WTC11 (cell line): ENCODE measurements around the gene PTPRG. TPM values are rescaled to one million over a fixed set of nuclear protein-coding genes. Genes with fewer than 3 reads are reported as not detected.
A peak's percentile ranks its signal among the peaks of the same experiment; 100 is the strongest.

Experiments used
- ATAC-seq: fragments of 200-7000 bp; cut with Tn5 transposase; 2 replicates; pipeline ENCODE4 v1.10.0; 2021; ENCODE audit warnings: mild to moderate bottlenecking, moderate library complexity
- CTCF ChIA-PET: fragments of 300-600 bp; sonication (Branson Sonifier 250); formaldehyde crosslinking; loops from one replicate; lab custom pipeline; 2021; ENCODE audit warnings: antibody characterized with exemption; lab: Charles Lee
- POLR2A ChIA-PET: fragments of 350-600 bp; sonication (Branson Sonifier 250); formaldehyde crosslinking; loops from one replicate; lab custom pipeline; 2021; ENCODE audit warnings: antibody characterized with exemption; lab: Charles Lee
- DNase-seq: peaks from one replicate; pipeline ENCODE4 v3.0.0; 2021; ENCODE audit warnings: low spot score
- H3K27ac Mint-ChIP-seq: 2 replicates; pipeline ENCODE4 v1.8.0; 2021; ENCODE audit warnings: mixed read lengths
- H3K27me3 Mint-ChIP-seq: 2 replicates; pipeline ENCODE4 v1.8.0; 2021; ENCODE audit warnings: low read depth, mild to moderate bottlenecking, moderate library complexity, mixed read lengths
- H3K36me3 Mint-ChIP-seq: 2 replicates; pipeline ENCODE4 v1.8.0; 2021; ENCODE audit warnings: mixed read lengths
- H3K4me1 Mint-ChIP-seq: 2 replicates; pipeline ENCODE4 v1.8.0; 2022; ENCODE audit warnings: mixed read lengths
- H3K4me3 Mint-ChIP-seq: 2 replicates; pipeline ENCODE4 v1.8.0; 2021; ENCODE audit warnings: mild to moderate bottlenecking, moderate library complexity, mixed read lengths
- H3K9me3 Mint-ChIP-seq: 2 replicates; pipeline ENCODE4 v1.8.0; 2021; ENCODE audit warnings: mixed read lengths
- ARID4B ChIP-seq: sonication (generic); formaldehyde crosslinking; IDR thresholded peaks from 2 replicates; pipeline ENCODE4 v1.8.0; 2023; ENCODE audit warnings: missing genetic modification reagents, mild to moderate bottlenecking, borderline replicate concordance
- CDX4 ChIP-seq: fragments of 250-450 bp; sonication (Bioruptor Pico); IDR thresholded peaks from 2 replicates; pipeline ENCODE4 v1.9.0; 2021; ENCODE audit warnings: moderate library complexity, mild to moderate bottlenecking, inconsistent platforms, borderline replicate concordance
- CREB1 ChIP-seq: sonication (generic); formaldehyde crosslinking; IDR thresholded peaks from 2 replicates; pipeline ENCODE4 v1.8.0; 2023; ENCODE audit warnings: mild to moderate bottlenecking, missing genetic modification reagents
- CREM ChIP-seq: sonication (generic); formaldehyde crosslinking; IDR thresholded peaks from 2 replicates; pipeline ENCODE4 v1.8.1; 2022; ENCODE audit warnings: mild to moderate bottlenecking, missing genetic modification reagents, moderate library complexity
- E2F1 ChIP-seq: sonication (generic); formaldehyde crosslinking; IDR thresholded peaks from 2 replicates; pipeline ENCODE4 v1.8.0; 2022; ENCODE audit warnings: mild to moderate bottlenecking, missing genetic modification reagents
- ELF4 ChIP-seq: sonication (generic); formaldehyde crosslinking; IDR thresholded peaks from 2 replicates; pipeline ENCODE4 v1.8.1; 2022; ENCODE audit warnings: low read depth, mild to moderate bottlenecking, moderate library complexity, missing genetic modification reagents
- EMX1 ChIP-seq: fragments of 250-450 bp; sonication (Bioruptor Pico); IDR thresholded peaks from 2 replicates; pipeline ENCODE4 v1.8.0; 2021; ENCODE audit warnings: mild to moderate bottlenecking
- ERG ChIP-seq: fragments of 250-450 bp; sonication (Bioruptor Pico); IDR thresholded peaks from 2 replicates; pipeline ENCODE4 v1.8.0; 2021; ENCODE audit warnings: mild to moderate bottlenecking
- ESRRA ChIP-seq: sonication (generic); formaldehyde crosslinking; IDR thresholded peaks from 2 replicates; pipeline ENCODE4 v1.8.1; 2022; ENCODE audit warnings: mild to moderate bottlenecking, missing genetic modification reagents, borderline replicate concordance
- ETV6 ChIP-seq: sonication (generic); formaldehyde crosslinking; IDR thresholded peaks from 2 replicates; pipeline ENCODE4 v1.8.1; 2022; ENCODE audit warnings: mild to moderate bottlenecking, missing genetic modification reagents
- FOXJ3 ChIP-seq: sonication (generic); formaldehyde crosslinking; IDR thresholded peaks from 2 replicates; pipeline ENCODE4 v1.9.0; 2021; ENCODE audit warnings: missing genetic modification reagents, mild to moderate bottlenecking, borderline replicate concordance
- FOXK1 ChIP-seq: sonication (generic); formaldehyde crosslinking; IDR thresholded peaks from 2 replicates; pipeline ENCODE4 v1.8.0; 2022; ENCODE audit warnings: mild to moderate bottlenecking, moderate library complexity, missing genetic modification reagents
- JAZF1 ChIP-seq: fragments of 250-450 bp; sonication (Bioruptor Pico); IDR thresholded peaks from 2 replicates; pipeline ENCODE4 v1.9.0; 2021; ENCODE audit warnings: moderate library complexity, mild to moderate bottlenecking, inconsistent platforms
- NFATC4 ChIP-seq: fragments of 250-450 bp; sonication (Bioruptor Pico); IDR thresholded peaks from 2 replicates; pipeline ENCODE4 v1.9.0; 2021; ENCODE audit warnings: mild to moderate bottlenecking
- NR3C1 ChIP-seq: sonication (generic); formaldehyde crosslinking; conservative IDR thresholded peaks from 2 replicates; pipeline ENCODE4 v1.8.1; 2023; ENCODE audit warnings: low read depth, mild to moderate bottlenecking, missing genetic modification reagents
- OVOL2 ChIP-seq: fragments of 250-450 bp; sonication (Bioruptor Pico); IDR thresholded peaks from 2 replicates; pipeline ENCODE4 v1.9.0; 2021; ENCODE audit warnings: mild to moderate bottlenecking, borderline replicate concordance
- SMAD3 ChIP-seq: sonication (generic); formaldehyde crosslinking; IDR thresholded peaks from 2 replicates; pipeline ENCODE4 v1.8.0; 2022; ENCODE audit warnings: missing genetic modification reagents, mild to moderate bottlenecking, borderline replicate concordance
- SOX15 ChIP-seq: fragments of 250-450 bp; sonication (Bioruptor Pico); IDR thresholded peaks from 2 replicates; pipeline ENCODE4 v1.9.0; 2021; ENCODE audit warnings: mild to moderate bottlenecking
- TEAD4 ChIP-seq: sonication (generic); formaldehyde crosslinking; IDR thresholded peaks from 2 replicates; pipeline ENCODE4 v1.8.0; 2022; ENCODE audit warnings: mild to moderate bottlenecking, missing genetic modification reagents
- ZMAT4 ChIP-seq: fragments of 250-450 bp; sonication (Bioruptor Pico); IDR thresholded peaks from 2 replicates; pipeline ENCODE4 v1.9.0; 2021; ENCODE audit warnings: mild to moderate bottlenecking
- ZNF121 ChIP-seq: sonication (generic); formaldehyde crosslinking; IDR thresholded peaks from 2 replicates; pipeline ENCODE4 v1.8.0; 2023; ENCODE audit warnings: missing genetic modification reagents
- ZNF232 ChIP-seq: sonication (generic); formaldehyde crosslinking; IDR thresholded peaks from 2 replicates; pipeline ENCODE4 v1.8.0; 2022; ENCODE audit warnings: mild to moderate bottlenecking, missing genetic modification reagents
- total RNA-seq: library from RNA; stranded (reverse); gene quantifications from 3 replicates; pipeline ENCODE4 v1.2.3, GENCODE V29; 2021

The PTPRG gene
- total RNA-seq, 1 experiment from 2014 or later, result 106 TPM

GRCh38 chr3:62233065-62233464 is 671.7 kb downstream of the PTPRG start:
- H3K4me1 Mint-ChIP-seq, result peaks cover 25% of the 10 kb centered on the region
- no peaks in the 10 kb centered on the region for H3K27me3 Mint-ChIP-seq
- no peak overlapping the region for H3K4me3 Mint-ChIP-seq
- peak; percentile 35 for DNase-seq
- ATAC-seq, result peak; percentile 97
- peaks cover 2% of the 10 kb centered on the region; the same call in 1 of the 2 replicates for H3K36me3 Mint-ChIP-seq
- no peak overlapping the region; the same call in 1 of the 2 replicates for H3K27ac Mint-ChIP-seq
- H3K9me3 Mint-ChIP-seq, result no peaks in the 10 kb centered on the region
- ChIA-PET CTCF (interaction anchor here (0.5 to 1.4 kb wide), 10 partner anchors 9 to 774 kb away, joined by 3 to 16 read pairs (median 4); no protein-coding TSS in a partner anchor), POLR2A (no interaction called here)
- TF ChIP-seq ZMAT4 (CRISPR knock-in tag), result no peak
- no peak for TF ChIP-seq CREM (CRISPR knock-in tag)
- TF ChIP-seq CDX4 (CRISPR knock-in tag), result no peak
- TF ChIP-seq JAZF1 (CRISPR knock-in tag), result no peak
- TF ChIP-seq SMAD3 (CRISPR knock-in tag), result no peak
- no peak for TF ChIP-seq TEAD4
- no peak for TF ChIP-seq OVOL2
- TF ChIP-seq ETV6 (CRISPR knock-in tag), result no peak

- DNase-seq, result no peak
- Mint-ChIP-seq H3K27me3 (no peaks in the 10 kb centered on the region), H3K9me3 (no peaks in the 10 kb centered on the region), H3K4me1 (peaks cover 24% of the 10 kb centered on the region), H3K4me3 (no peak overlapping the region), H3K27ac (no peak overlapping the region; the same call in 1 of the 2 replicates), H3K36me3 (0 out of 2 replicates have a peak, but pooled peaks cover 2% of the 10 kb centered on the region)
- ChIA-PET CTCF (no interaction called here), POLR2A (no interaction called here)
- no peak for ATAC-seq
- no peak for TF ChIP-seq NFATC4 (CRISPR knock-in tag)
- no peak for TF ChIP-seq ZNF232 (CRISPR knock-in tag)
- no peak for TF ChIP-seq EMX1 (CRISPR knock-in tag)
- no peak for TF ChIP-seq FOXK1 (CRISPR knock-in tag)
- TF ChIP-seq ERG, result no peak
- TF ChIP-seq NR3C1, result no peak
- TF ChIP-seq E2F1 (CRISPR knock-in tag), result no peak
- no peak for TF ChIP-seq ZMAT4 (CRISPR knock-in tag)
- TF ChIP-seq SOX15 (CRISPR knock-in tag), result no peak
- TF ChIP-seq ZNF121 (CRISPR knock-in tag), result no peak
- TF ChIP-seq ESRRA (CRISPR knock-in tag), result no peak
- no peak for TF ChIP-seq SMAD3 (CRISPR knock-in tag)
- TF ChIP-seq FOXJ3 (CRISPR knock-in tag), result no peak
- no peak for TF ChIP-seq CREB1 (CRISPR knock-in tag)
- TF ChIP-seq ELF4 (CRISPR knock-in tag), result no peak
- TF ChIP-seq ARID4B, result no peak
These were observed 674.6 kb downstream of the PTPRG start for GRCh38 chr3:62236016-62236415.
